GM21717 (cell line): ENCODE measurements around the gene FAM43B.
"Not testable (repeated sequence)": the region's sequence is repeated elsewhere in the genome, so short reads cannot be mapped to it uniquely, and the experiment has no call there.

ENCODE experiments used
- ATAC-seq: cut with Tn5 transposase; IDR thresholded peaks from one replicate; pipeline ENCODE4 v1.9.1; 2021; ENCODE audit warnings: mild to moderate bottlenecking, moderate library complexity; ENCODE audit not compliant: unreplicated experiment

Gene FAM43B

GRCh38 chr1:20551945-20552727, at the start of gene FAM43B:
Gene FAM43B (plus strand): TSS chr1:20552573. CDS start chr1:20552974, 401 bp downstream.
- ATAC-seq = no peak

GRCh38 chr1:20505488-20505887, 46.9 kb upstream of the FAM43B start:
- no peak for ATAC-seq

- no peak for ATAC-seq
Measured at GRCh38 chr1:20507248-20507563, 45.2 kb upstream of the FAM43B start.

GRCh38 chr1:20507564-20508410, 44.6 kb upstream of the FAM43B start, which contains the start of gene MUL1:
Gene MUL1 (minus strand): TSS chr1:20508151. CDS start chr1:20508024, 127 bp downstream.
- ATAC-seq = peak; percentile 92

- ATAC-seq = no peak
Measured at GRCh38 chr1:20508411-20508771, 44.0 kb upstream of the FAM43B start.

- ATAC-seq = no peak
Measured at GRCh38 chr1:20511518-20512428, 40.6 kb upstream of the FAM43B start.

GRCh38 chr1:20519609-20520262, 32.6 kb upstream of the FAM43B start:
- ATAC-seq = not testable (repeated sequence)

GRCh38 chr1:20521960-20522861, 30.2 kb upstream of the FAM43B start:
- no peak for ATAC-seq

GRCh38 chr1:20526267-20526666, 26.1 kb upstream of the FAM43B start:
- ATAC-seq = no peak

- ATAC-seq = no peak
Measured at GRCh38 chr1:20528221-20528620, 24.2 kb upstream of the FAM43B start.

GRCh38 chr1:20530306-20530705, 22.1 kb upstream of the FAM43B start:
- ATAC-seq = no peak

- ATAC-seq = no peak
Measured at GRCh38 chr1:20530901-20531300, 21.5 kb upstream of the FAM43B start.

GRCh38 chr1:20533635-20534034, 18.7 kb upstream of the FAM43B start:
- no peak for ATAC-seq

- ATAC-seq = no peak
Measured at GRCh38 chr1:20534659-20535417, 17.5 kb upstream of the FAM43B start.

GRCh38 chr1:20538227-20538626, 14.1 kb upstream of the FAM43B start:
- ATAC-seq = no peak

- no peak for ATAC-seq
Measured at GRCh38 chr1:20538760-20539551, 13.4 kb upstream of the FAM43B start.

- ATAC-seq = no peak
Measured at GRCh38 chr1:20540281-20540680, 12.1 kb upstream of the FAM43B start.

GRCh38 chr1:20546637-20547036, 5.7 kb upstream of the FAM43B start:
- ATAC-seq = no peak
